ENCODE data around the gene BTBD7.

BTBD7 gene

DNA sequence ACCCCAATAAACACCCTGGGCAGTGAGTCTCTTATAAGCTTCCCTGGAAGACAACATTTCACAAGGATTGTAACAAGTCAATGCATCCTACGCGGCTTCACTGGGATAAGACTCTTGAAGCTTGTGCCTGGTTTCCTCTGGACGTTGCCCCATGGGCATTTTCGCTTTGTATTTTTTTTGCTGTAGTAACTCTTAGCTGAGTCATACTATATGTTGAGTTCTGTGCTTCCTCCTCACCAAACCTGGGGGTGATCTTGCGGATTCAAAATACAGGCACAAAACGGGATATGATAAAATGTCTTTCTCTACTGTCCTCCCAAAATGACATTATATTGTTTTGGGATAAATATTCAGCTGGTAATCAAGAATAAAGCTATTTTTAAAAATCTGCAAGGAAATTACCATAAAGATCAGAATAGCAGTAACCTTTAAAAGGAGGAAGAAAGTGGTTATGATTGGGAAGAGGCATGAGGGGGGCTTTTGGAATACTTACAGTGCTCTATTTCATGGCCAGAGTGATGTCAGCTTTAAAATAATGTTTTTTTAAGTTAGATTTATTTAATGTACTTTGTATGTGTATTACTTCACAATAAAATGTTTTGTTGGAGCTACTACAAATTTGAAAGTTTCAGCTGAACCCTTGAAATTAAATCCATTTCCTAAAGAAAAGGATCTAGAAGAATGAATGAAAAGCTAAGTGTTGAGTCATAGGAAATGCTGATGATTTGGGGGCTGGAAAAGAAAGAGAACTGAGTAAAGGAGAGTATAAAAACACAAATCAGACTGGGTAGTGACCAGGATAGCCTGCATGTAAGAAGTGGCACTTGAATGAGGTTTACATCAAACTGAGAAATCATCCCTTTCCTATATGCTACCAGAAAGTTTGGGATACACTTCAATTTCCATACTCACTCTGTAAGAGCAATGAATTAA is 14.7 kb downstream of the BTBD7 start:
- no peak overlapping the region for H3K27ac ChIP-seq
- TF ChIP-seq, protein P1, sequence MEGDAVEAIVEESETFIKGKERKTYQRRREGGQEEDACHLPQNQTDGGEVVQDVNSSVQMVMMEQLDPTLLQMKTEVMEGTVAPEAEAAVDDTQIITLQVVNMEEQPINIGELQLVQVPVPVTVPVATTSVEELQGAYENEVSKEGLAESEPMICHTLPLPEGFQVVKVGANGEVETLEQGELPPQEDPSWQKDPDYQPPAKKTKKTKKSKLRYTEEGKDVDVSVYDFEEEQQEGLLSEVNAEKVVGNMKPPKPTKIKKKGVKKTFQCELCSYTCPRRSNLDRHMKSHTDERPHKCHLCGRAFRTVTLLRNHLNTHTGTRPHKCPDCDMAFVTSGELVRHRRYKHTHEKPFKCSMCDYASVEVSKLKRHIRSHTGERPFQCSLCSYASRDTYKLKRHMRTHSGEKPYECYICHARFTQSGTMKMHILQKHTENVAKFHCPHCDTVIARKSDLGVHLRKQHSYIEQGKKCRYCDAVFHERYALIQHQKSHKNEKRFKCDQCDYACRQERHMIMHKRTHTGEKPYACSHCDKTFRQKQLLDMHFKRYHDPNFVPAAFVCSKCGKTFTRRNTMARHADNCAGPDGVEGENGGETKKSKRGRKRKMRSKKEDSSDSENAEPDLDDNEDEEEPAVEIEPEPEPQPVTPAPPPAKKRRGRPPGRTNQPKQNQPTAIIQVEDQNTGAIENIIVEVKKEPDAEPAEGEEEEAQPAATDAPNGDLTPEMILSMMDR (conservative IDR thresholded peaks at IDR 0.05), result no peak

DNA sequence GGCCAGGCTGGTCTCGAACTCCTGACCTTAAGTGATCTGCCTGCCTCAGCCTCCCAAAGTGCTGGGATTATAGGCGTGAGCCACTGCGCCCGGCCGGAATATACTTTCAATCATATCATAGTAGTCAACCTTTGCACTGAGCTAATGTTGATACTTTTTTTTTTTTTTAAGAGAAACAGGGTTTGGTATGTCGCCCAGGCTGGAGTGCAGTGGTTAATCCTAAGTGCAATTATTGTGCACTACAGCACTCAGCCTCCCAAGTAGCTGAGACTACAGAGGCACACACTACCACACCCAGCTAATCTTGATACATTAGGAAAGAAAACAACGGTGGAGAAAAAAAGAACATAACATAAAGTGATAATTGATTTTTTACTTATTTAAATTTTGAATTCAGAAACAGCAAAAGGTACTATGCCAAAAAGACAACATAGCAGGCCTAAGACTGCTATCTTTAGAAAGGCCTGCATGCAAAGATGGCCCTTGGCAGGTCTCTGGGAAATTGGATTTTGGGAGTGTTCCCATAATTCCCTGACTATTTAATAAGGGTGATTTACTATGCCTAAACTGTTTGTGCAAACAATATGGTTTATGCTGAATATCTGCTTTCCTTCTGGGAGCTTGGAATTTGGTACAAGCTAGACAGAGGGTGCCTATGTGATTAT is 15.5 kb downstream of the BTBD7 start:
- no peak overlapping the region for H3K27ac ChIP-seq

DNA sequence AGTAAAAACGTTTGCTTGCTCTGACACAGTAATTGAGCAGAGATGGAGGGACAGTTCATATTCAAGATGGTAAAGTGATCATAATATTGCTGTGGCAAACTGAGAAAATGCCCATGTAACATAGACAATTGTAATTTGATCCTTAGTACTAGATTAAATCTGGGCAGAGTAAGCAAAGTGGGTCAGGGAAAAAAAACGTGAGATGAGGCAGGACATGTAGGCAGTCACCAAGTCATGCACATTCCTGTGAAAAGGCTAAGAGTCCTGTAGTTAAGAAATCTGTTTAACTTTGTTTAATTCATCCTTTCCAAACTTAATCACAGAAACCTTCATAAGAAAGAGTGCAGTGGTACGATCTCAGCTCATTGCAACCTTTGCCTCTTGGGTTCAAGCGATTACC is 16.1 kb downstream of the BTBD7 start:
- TF ChIP-seq, protein P1 (conservative IDR thresholded peaks at IDR 0.05), result no peak
- H3K27ac ChIP-seq, result no peak overlapping the region

More for the DNA sequence above, 15.5 kb downstream of the BTBD7 start:
- TF ChIP-seq, protein P1 (conservative IDR thresholded peaks at IDR 0.05), result no peak

DNA sequence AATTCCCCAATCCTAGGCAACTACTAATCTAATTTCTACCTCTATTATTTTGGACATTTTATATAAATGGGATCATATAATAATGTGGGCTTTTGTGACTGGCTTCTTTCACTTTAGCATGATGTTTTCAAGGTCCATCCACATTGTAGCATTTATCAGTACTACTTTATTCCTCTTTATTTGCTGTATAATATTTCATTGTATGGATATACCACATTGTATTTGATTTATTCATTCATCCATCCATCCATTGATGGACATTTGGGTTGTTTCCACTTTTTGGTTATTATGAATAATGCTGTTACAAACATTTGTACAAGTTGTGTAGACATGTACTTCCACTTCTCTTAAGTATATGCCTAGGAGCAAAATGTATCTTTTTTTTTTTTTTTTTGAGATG is 17.3 kb downstream of the BTBD7 start:
- no peak overlapping the region for H3K27ac ChIP-seq
- TF ChIP-seq, protein P1 (conservative IDR thresholded peaks at IDR 0.05), result no peak

DNA sequence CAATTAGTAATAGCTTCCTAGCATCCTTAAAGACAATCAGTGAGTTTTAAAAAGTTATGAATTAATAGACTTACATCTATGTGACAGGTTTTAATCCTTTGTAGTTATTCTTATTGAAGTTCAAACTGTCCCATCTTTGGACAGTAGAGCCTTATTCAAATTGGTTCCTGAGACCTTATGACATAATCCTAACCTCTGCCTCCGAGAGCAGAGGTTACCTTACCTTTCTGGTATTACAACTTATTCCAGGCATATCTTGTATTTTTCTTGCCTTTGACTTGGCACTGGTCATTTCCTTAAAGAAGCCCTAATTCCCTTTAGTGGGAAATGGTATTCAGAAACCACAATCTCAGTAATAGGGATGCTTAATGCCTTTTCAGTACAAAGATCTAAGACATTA is 21.8 kb downstream of the BTBD7 start:
- TF ChIP-seq, protein P1 (conservative IDR thresholded peaks at IDR 0.05), result no peak
- no peak overlapping the region for H3K27ac ChIP-seq

DNA sequence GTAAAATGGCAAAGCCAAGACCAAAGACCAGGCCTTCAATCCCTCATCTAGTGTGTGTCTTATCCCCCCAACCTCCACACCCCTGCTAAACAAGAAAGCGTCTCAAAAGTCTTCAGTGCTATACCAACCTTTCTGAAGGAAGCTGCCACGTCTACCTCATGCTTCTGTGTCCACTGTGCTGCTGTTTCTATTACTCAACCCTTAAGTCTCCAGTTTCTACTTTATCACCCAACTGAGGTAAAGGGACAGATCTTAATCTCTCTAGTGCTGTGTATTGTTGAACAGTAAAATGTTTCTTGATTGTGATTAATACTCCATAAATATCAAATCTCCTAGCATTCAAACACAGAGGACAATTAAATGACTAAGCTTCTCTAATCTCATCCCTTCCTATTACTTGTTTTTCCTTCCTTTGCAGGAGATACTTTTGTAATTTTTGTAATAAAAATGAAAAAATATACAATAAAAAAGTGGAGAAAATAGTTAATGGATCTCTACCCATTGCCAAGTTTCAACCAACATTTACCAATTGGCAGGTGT is 23.3 kb downstream of the BTBD7 start:
- TF ChIP-seq, protein P1 (conservative IDR thresholded peaks at IDR 0.05), result no peak
- H3K27ac ChIP-seq, result no peak overlapping the region

DNA sequence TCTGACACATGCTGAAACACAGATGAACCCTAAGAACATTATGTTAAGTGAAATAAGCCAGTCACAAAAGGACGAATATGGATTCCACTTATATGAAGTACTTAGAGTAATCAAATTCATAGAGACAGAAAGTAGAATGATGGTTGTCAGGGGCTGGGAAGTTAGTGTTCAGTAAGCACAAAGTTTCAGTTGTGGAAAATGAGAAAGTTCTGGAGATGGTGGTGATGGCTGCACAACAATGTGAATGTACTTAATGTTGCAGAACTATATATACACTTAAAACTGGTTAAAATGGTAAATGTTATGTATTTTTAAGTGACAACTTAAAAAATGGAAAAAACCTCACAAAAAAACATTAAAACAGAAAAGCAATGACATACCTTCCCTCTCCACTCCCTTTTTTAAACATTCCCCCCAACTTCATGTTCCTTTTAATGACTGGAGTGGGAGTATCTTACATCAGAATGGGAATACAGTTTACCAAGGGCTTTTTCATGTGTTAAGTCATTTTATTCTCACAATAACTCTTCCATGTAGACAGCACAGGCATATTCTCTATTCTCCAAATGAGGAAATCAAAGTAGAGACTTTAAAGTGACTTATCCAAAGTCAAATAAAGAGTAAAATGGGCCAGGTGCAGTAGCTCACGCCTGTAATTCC is 24.0 kb downstream of the BTBD7 start:
- TF ChIP-seq, protein P1 (conservative IDR thresholded peaks at IDR 0.05), result no peak
- H3K27ac ChIP-seq, result no peak overlapping the region

Measured in VCaP (cell line).